ENCODE measurements around the gene GTF3C4. TPM values are rescaled to one million over a fixed set of nuclear protein-coding genes. Genes with fewer than 3 reads are reported as not detected.

GTF3C4 gene
- total and polyA plus RNA-seq, 10 of the 15 experiments (the other 5 are each of a cell fraction or from before 2014, with no cell fraction given) = 3.2 to 18.9 (median 8.2) TPM

DNA sequence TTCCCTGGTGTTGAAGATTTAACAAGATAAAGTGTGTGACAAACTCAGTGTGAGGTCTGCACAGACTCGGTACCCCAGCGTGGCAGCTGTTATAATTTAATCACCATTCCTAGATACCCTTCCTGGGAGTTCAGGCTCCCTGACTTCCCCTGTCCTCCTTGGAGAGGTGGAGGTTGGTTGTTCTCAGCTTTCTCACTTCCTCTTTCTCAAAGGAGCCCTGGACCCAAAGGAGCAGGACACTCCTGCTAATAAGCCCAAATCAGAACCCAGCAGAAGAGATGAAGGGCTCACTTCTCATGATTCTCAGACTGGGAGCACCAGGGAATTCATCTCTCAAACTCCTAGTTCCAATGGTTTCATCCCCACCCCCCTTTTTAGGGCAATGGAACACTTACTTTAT lies 58.2 kb downstream of the GTF3C4 start:
- SMC1A ChIA-PET (ENCODE audit: uncharacterized antibody, unreplicated experiment) = no interaction called here
- no peaks in the 10 kb centered on the region for H3K36me3 ChIP-seq (ENCODE audit: control insufficient read depth in 2 of 2, insufficient read depth in 2 of 2, low read length in 1 of 2)
- no peak overlapping the region for H3K4me3 ChIP-seq
- H2AFZ ChIP-seq (ENCODE audit: control insufficient read depth, low read depth, low read length) = no peak overlapping the region
- in situ Hi-C loops (cut with MboI) (no loop called here), intact Hi-C loops (cut with micrococcal nuclease; ENCODE audit: unreplicated experiment) (no loop called here)
- H3K27me3 ChIP-seq (replicated peaks in 1 of 2; ENCODE audit: control insufficient read depth in 2 of 2, insufficient read depth in 2 of 2, low read length in 1 of 2) = peaks cover 0 to 4% of the 10 kb centered on the region in 2 experiments; a peak in 2 of 4 replicates
- H3K79me2 ChIP-seq (ENCODE audit: control insufficient read depth, insufficient read depth, low read length) = no peaks in the 10 kb centered on the region
- BruUV-seq (replicated peaks) = no TSS peak
- no peaks in the 10 kb centered on the region for H4K20me1 ChIP-seq (ENCODE audit: control insufficient read depth, insufficient read depth)
- no peaks in the 10 kb centered on the region for H3K4me1 ChIP-seq (ENCODE audit: control insufficient read depth, insufficient read depth, low read length)
- CTCF ChIA-PET = interaction anchor here (1.0 kb wide), 1 partner anchor 1014 kb away, joined by 3 read pairs; no protein-coding TSS in a partner anchor
- no peak overlapping the region for H3K27ac ChIP-seq (ENCODE audit: control insufficient read depth, insufficient read depth)
- no peak overlapping the region for H3K9ac ChIP-seq (ENCODE audit: control insufficient read depth, insufficient read depth, low read length)
- no peak overlapping the region for H3K4me2 ChIP-seq (ENCODE audit: control insufficient read depth, insufficient read depth)
- FAIRE-seq = no peak
- no peak for ATAC-seq
- DNase-seq (ENCODE audit: low read depth, low spot score) = no peak
- no peaks in the 10 kb centered on the region for H3K9me3 ChIP-seq (replicated peaks; ENCODE audit: control insufficient read depth, insufficient read depth, low read length)
- RAD21 ChIA-PET (ENCODE audit: unreplicated experiment) = no interaction called here
- TF ChIP-seq SPI1 (IDR thresholded peaks at IDR 0.05; ENCODE audit: borderline replicate concordance, insufficient read depth, low read depth, low read length) = peak; percentile 66; the same call in 1 of the 2 replicates
- TF ChIP-seq, protein P1, sequence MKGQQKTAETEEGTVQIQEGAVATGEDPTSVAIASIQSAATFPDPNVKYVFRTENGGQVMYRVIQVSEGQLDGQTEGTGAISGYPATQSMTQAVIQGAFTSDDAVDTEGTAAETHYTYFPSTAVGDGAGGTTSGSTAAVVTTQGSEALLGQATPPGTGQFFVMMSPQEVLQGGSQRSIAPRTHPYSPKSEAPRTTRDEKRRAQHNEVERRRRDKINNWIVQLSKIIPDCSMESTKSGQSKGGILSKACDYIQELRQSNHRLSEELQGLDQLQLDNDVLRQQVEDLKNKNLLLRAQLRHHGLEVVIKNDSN (IDR thresholded peaks at IDR 0.05; ENCODE audit: borderline replicate concordance, extremely low read length, insufficient read depth, low read depth, low read length) = no peak
- 42% methylated on average over 2 of the region's 2 CpGs for WGBS (ENCODE audit: insufficient coverage, insufficient replicate concordance, low lambda C conversion rate, missing lambda C conversion rate)
- POLR2A ChIA-PET = no interaction called here

DNA sequence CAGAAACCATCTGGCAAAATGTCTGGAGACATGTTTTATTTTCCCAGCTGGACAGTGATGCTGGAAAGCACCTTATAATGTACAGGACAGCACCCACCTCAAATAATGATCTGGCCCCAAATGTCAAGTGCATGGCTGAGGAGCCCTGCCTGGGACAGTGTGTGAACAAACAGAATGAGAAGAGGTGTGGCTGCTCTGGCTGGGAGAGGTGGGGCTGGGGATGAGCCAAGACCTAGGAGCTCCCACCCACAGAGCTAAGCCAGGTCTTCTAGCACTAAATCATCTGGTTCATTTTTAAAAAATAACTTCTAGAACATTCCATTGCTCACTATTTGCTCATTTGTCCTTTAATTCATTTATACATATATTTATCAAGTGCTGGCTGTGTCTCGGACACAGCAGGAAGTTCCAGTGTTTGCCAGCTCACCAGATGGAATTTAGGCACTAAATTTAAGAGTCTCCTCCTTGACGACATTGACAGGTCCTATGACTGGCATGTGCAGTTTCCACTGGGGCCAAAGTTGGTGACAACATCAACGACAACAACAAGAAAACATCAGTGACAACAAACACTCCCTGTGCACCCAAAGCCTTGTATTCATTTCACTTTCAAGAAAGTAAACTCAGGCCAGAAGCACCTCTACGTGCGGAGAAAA lies 59.1 kb downstream of the GTF3C4 start:
- RAD21 ChIA-PET (ENCODE audit: unreplicated experiment) = no interaction called here

More for the DNA sequence above, 59.1 kb downstream of the GTF3C4 start:
- Histone ChIP-seq H3K36me3 (ENCODE audit: control insufficient read depth in 2 of 2, insufficient read depth in 2 of 2, low read length in 1 of 2) (no peaks in the 10 kb centered on the region), H3K79me2 (ENCODE audit: control insufficient read depth, insufficient read depth, low read length) (no peaks in the 10 kb centered on the region), H3K9me3 (replicated peaks; ENCODE audit: control insufficient read depth, insufficient read depth, low read length) (no peaks in the 10 kb centered on the region), H3K9ac (ENCODE audit: control insufficient read depth, insufficient read depth, low read length) (no peak overlapping the region), H3K4me2 (ENCODE audit: control insufficient read depth, insufficient read depth) (no peak overlapping the region), H3K4me3 (no peak overlapping the region), H2AFZ (ENCODE audit: control insufficient read depth, low read depth, low read length) (no peak overlapping the region), H3K4me1 (ENCODE audit: control insufficient read depth, insufficient read depth, low read length) (no peaks in the 10 kb centered on the region), H3K27me3 (replicated peaks in 1 of 2; ENCODE audit: control insufficient read depth in 2 of 2, insufficient read depth in 2 of 2, low read length in 1 of 2) (peaks cover 0 to 4% of the 10 kb centered on the region in 2 experiments; a peak in 2 of 4 replicates), H3K27ac (ENCODE audit: control insufficient read depth, insufficient read depth) (no peak overlapping the region), H4K20me1 (ENCODE audit: control insufficient read depth, insufficient read depth) (no peaks in the 10 kb centered on the region)
- ChIA-PET CTCF (interaction anchor here (1.0 kb wide), 1 partner anchor 1014 kb away, joined by 3 read pairs; no protein-coding TSS in a partner anchor), SMC1A (ENCODE audit: uncharacterized antibody, unreplicated experiment) (interaction anchor here (1.0 kb wide), 1 partner anchor 78 kb away, joined by 3 read pairs; no protein-coding TSS in a partner anchor), POLR2A (no interaction called here)
- TF ChIP-seq NFIC (IDR thresholded peaks at IDR 0.05; ENCODE audit: low read depth, low read length) = no peak
- TF ChIP-seq, protein P2, sequence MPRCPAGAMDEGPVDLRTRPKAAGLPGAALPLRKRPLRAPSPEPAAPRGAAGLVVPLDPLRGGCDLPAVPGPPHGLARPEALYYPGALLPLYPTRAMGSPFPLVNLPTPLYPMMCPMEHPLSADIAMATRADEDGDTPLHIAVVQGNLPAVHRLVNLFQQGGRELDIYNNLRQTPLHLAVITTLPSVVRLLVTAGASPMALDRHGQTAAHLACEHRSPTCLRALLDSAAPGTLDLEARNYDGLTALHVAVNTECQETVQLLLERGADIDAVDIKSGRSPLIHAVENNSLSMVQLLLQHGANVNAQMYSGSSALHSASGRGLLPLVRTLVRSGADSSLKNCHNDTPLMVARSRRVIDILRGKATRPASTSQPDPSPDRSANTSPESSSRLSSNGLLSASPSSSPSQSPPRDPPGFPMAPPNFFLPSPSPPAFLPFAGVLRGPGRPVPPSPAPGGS (IDR thresholded peaks at IDR 0.05; ENCODE audit: borderline replicate concordance, insufficient read depth, low read depth, low read length, poor library complexity, severe bottlenecking) = no peak
- TF ChIP-seq RUNX3 (IDR thresholded peaks at IDR 0.05; ENCODE audit: low read length) = no peak
- TF ChIP-seq SREBF1 (IDR thresholded peaks at IDR 0.05; ENCODE audit: low read length) = no peak
- TF ChIP-seq GATAD2B (conservative IDR thresholded peaks at IDR 0.05; ENCODE audit: low read depth) = no peak
- no peak for TF ChIP-seq KLF5 (IDR thresholded peaks at IDR 0.05; ENCODE audit: partially characterized antibody)
- WGBS (ENCODE audit: insufficient coverage, insufficient replicate concordance, low lambda C conversion rate, missing lambda C conversion rate) = 39% methylated on average over 5 of the region's 5 CpGs
- ATAC-seq = no peak
- DNase-seq (ENCODE audit: low read depth, low spot score) = no peak
- intact Hi-C loops (cut with micrococcal nuclease; ENCODE audit: unreplicated experiment) = no loop called here
- in situ Hi-C loops (cut with MboI) = no loop called here
- FAIRE-seq = no peak
- no TSS peak for BruUV-seq (replicated peaks)
